SK-N-SH treated with all-trans-retinoic acid at 6 μM for 48 hours (cell line): ENCODE data around the gene TMEM185B.

Source experiments
- ATAC-seq: fragments of 200-7000 bp; cut with Tn5 transposase; 3 replicates; pipeline ENCODE4 v1.9.1; 2020; ENCODE audit warnings: mild to moderate bottlenecking, moderate library complexity
- BACH2 ChIP-seq: fragments of 250-450 bp; sonication (Bioruptor Pico); IDR thresholded peaks from 2 replicates; pipeline ENCODE4 v1.9.0; 2021; ENCODE audit warnings: mild to moderate bottlenecking, borderline replicate concordance
- CSDC2 ChIP-seq: fragments of 250-450 bp; sonication (Bioruptor Pico); IDR thresholded peaks from 2 replicates; pipeline ENCODE4 v1.5.0; 2020; ENCODE audit warnings: mild to moderate bottlenecking, moderate library complexity
- CSRNP3 ChIP-seq: fragments of 250-450 bp; sonication (Bioruptor Pico); IDR thresholded peaks from 2 replicates; pipeline ENCODE4 v1.5.1; 2021; ENCODE audit warnings: mild to moderate bottlenecking, moderate library complexity
- ESRRG ChIP-seq: fragments of 250-450 bp; sonication (Bioruptor Pico); IDR thresholded peaks from 2 replicates; pipeline ENCODE4 v1.6.1; 2021; ENCODE audit warnings: mild to moderate bottlenecking
- GLIS3 ChIP-seq: fragments of 250-450 bp; sonication (Bioruptor Pico); IDR thresholded peaks from 2 replicates; pipeline ENCODE4 v1.5.0; 2020; ENCODE audit warnings: mild to moderate bottlenecking, moderate library complexity
- ISL1 ChIP-seq: fragments of 250-450 bp; sonication (Bioruptor Pico); IDR thresholded peaks from 2 replicates; pipeline ENCODE4 v2.1.2; 2022; ENCODE audit warnings: mild to moderate bottlenecking, moderate library complexity
- OSR1 ChIP-seq: fragments of 250-450 bp; sonication (Bioruptor Pico); IDR thresholded peaks from 2 replicates; pipeline ENCODE4 v1.8.0; 2022; ENCODE audit warnings: moderate library complexity, mild to moderate bottlenecking, inconsistent platforms
- PPARA ChIP-seq: fragments of 250-450 bp; sonication (Bioruptor Pico); IDR thresholded peaks from 2 replicates; pipeline ENCODE4 v1.5.0; 2020; ENCODE audit warnings: mild to moderate bottlenecking, borderline replicate concordance
- SNAI2 ChIP-seq: fragments of 250-450 bp; sonication (Bioruptor Pico); IDR thresholded peaks from 2 replicates; pipeline ENCODE4 v1.5.0; 2020; ENCODE audit warnings: mild to moderate bottlenecking, moderate library complexity
- TCF4 ChIP-seq: fragments of 250-450 bp; sonication (Bioruptor Pico); IDR thresholded peaks from 2 replicates; pipeline ENCODE4 v1.8.0; 2021; ENCODE audit warnings: mild to moderate bottlenecking, moderate library complexity, borderline replicate concordance
- TSHZ2 ChIP-seq: fragments of 250-450 bp; sonication (Bioruptor Pico); IDR thresholded peaks from 2 replicates; pipeline ENCODE4 v1.5.0; 2020; ENCODE audit warnings: mild to moderate bottlenecking, moderate library complexity
- ZC3H10 ChIP-seq: fragments of 250-450 bp; sonication (Bioruptor Pico); IDR thresholded peaks from 2 replicates; pipeline ENCODE4 v1.5.1; 2021; ENCODE audit warnings: mild to moderate bottlenecking, moderate library complexity
- ZFP3 ChIP-seq: fragments of 250-450 bp; sonication (Bioruptor Pico); IDR thresholded peaks from 2 replicates; pipeline ENCODE4 v1.5.0; 2020; ENCODE audit warnings: mild to moderate bottlenecking, moderate library complexity
- ZFP30 ChIP-seq: fragments of 450-650 bp; formaldehyde crosslinking; IDR thresholded peaks from 2 replicates; pipeline ENCODE4 v1.5.0; 2022; ENCODE audit warnings: mild to moderate bottlenecking, moderate library complexity
- ZNF565 ChIP-seq: fragments of 450-650 bp; formaldehyde crosslinking; conservative IDR thresholded peaks from 2 replicates; pipeline ENCODE4 v1.5.0; 2020; ENCODE audit warnings: low read depth, mild to moderate bottlenecking, moderate library complexity
- ZNF70 ChIP-seq: fragments of 450-650 bp; formaldehyde crosslinking; IDR thresholded peaks from 2 replicates; pipeline ENCODE4 v1.5.0; 2020; ENCODE audit warnings: mild to moderate bottlenecking, moderate library complexity
- TF ChIP-seq, protein P1 (sequence below): fragments of 250-450 bp; sonication (Bioruptor Pico); IDR thresholded peaks from 2 replicates; pipeline ENCODE4 v1.8.0; 2020; ENCODE audit warnings: mild to moderate bottlenecking, moderate library complexity, borderline replicate concordance
- TF ChIP-seq, protein P2 (sequence below): fragments of 250-450 bp; sonication (Bioruptor Pico); IDR thresholded peaks from 2 replicates; pipeline ENCODE4 v1.8.0; 2021; ENCODE audit warnings: low read depth, mild to moderate bottlenecking, moderate library complexity, borderline replicate concordance

Gene TMEM185B

GRCh38 chr2:120192280-120192679 lies 30.9 kb downstream of the TMEM185B start (continued):
- TF ChIP-seq ZFP3: no peak

GRCh38 chr2:120189189-120189588 lies 34.0 kb downstream of the TMEM185B start:
- no peak for ATAC-seq
- TF ChIP-seq TCF4 (CRISPR knock-in tag) (no peak), TSHZ2 (no peak), GLIS3 (CRISPR knock-in tag) (no peak), CSRNP3 (CRISPR knock-in tag) (no peak), ESRRG (no peak), ZNF70 (CRISPR knock-in tag) (no peak), ISL1 (CRISPR knock-in tag) (no peak), ZC3H10 (CRISPR knock-in tag) (no peak), BACH2 (CRISPR knock-in tag) (no peak), SNAI2 (CRISPR knock-in tag) (no peak), PPARA (CRISPR knock-in tag) (no peak), ZNF565 (CRISPR knock-in tag) (no peak), ZFP30 (CRISPR knock-in tag) (no peak)
- TF ChIP-seq, protein P1, sequence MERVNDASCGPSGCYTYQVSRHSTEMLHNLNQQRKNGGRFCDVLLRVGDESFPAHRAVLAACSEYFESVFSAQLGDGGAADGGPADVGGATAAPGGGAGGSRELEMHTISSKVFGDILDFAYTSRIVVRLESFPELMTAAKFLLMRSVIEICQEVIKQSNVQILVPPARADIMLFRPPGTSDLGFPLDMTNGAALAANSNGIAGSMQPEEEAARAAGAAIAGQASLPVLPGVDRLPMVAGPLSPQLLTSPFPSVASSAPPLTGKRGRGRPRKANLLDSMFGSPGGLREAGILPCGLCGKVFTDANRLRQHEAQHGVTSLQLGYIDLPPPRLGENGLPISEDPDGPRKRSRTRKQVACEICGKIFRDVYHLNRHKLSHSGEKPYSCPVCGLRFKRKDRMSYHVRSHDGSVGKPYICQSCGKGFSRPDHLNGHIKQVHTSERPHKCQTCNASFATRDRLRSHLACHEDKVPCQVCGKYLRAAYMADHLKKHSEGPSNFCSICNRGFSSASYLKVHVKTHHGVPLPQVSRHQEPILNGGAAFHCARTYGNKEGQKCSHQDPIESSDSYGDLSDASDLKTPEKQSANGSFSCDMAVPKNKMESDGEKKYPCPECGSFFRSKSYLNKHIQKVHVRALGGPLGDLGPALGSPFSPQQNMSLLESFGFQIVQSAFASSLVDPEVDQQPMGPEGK (CRISPR knock-in tag): no peak

GRCh38 chr2:120182019-120182560 lies 41.1 kb downstream of the TMEM185B start:
- ATAC-seq: no peak
- no peak for TF ChIP-seq CSDC2 (CRISPR knock-in tag)
- no peak for TF ChIP-seq PPARA (CRISPR knock-in tag)
- TF ChIP-seq, protein P2, sequence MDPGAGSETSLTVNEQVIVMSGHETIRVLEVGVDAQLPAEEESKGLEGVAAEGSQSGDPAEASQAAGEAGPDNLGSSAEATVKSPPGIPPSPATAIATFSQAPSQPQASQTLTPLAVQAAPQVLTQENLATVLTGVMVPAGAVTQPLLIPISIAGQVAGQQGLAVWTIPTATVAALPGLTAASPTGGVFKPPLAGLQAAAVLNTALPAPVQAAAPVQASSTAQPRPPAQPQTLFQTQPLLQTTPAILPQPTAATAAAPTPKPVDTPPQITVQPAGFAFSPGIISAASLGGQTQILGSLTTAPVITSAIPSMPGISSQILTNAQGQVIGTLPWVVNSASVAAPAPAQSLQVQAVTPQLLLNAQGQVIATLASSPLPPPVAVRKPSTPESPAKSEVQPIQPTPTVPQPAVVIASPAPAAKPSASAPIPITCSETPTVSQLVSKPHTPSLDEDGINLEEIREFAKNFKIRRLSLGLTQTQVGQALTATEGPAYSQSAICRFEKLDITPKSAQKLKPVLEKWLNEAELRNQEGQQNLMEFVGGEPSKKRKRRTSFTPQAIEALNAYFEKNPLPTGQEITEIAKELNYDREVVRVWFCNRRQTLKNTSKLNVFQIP: no peak
- TF ChIP-seq, protein P1 (CRISPR knock-in tag): no peak
- no peak for TF ChIP-seq ZFP3
- TF ChIP-seq ESRRG: no peak
- no peak for TF ChIP-seq BACH2 (CRISPR knock-in tag)
- no peak for TF ChIP-seq TSHZ2
- TF ChIP-seq ZNF70 (CRISPR knock-in tag): no peak
- no peak for TF ChIP-seq ZNF565 (CRISPR knock-in tag)
- no peak for TF ChIP-seq CSRNP3 (CRISPR knock-in tag)
- no peak for TF ChIP-seq OSR1 (CRISPR knock-in tag)
